Activated T-helper 1 cell treated with anti-CD3 and anti-CD28 coated beads, Interleukin-2, amount 50 U/mL, for 16 hours (primary cell): ENCODE measurements around the gene BAZ1B.
"Not testable (repeated sequence)": the region's sequence is repeated elsewhere in the genome, so short reads cannot be mapped to it uniquely, and the experiment has no call there.

Source experiments
- DNase-seq, 2 donors: peaks; one replicate each; pipeline ENCODE4 v3.0.0-alpha.2; 2020; ENCODE audit warnings: low read depth in 1 of 2, low spot score in 1 of 2

The BAZ1B gene

GRCh38 chr7:73448609-73449008 lies 73.5 kb downstream of the BAZ1B start:
- no peak for DNase-seq

GRCh38 chr7:73447121-73447733 lies 74.9 kb downstream of the BAZ1B start:
- no peak for DNase-seq

- DNase-seq = no peak
Observed at GRCh38 chr7:73446682-73447081, 75.4 kb downstream of the BAZ1B start.

GRCh38 chr7:73443548-73444255 lies 78.4 kb downstream of the BAZ1B start:
- DNase-seq = no peak

GRCh38 chr7:73442903-73443500 lies 79.1 kb downstream of the BAZ1B start:
- DNase-seq = no peak

GRCh38 chr7:73442222-73442902 lies 79.7 kb downstream of the BAZ1B start:
- DNase-seq = no peak

- DNase-seq = no peak
Observed at GRCh38 chr7:73439410-73439704, 82.7 kb downstream of the BAZ1B start.

GRCh38 chr7:73438547-73439409 lies 83.3 kb downstream of the BAZ1B start:
- no peak for DNase-seq

GRCh38 chr7:73437621-73438416 lies 84.3 kb downstream of the BAZ1B start:
- DNase-seq = no peak

- DNase-seq = no peak
Observed at GRCh38 chr7:73437091-73437490, 85.0 kb downstream of the BAZ1B start.

GRCh38 chr7:73436031-73436929 lies 85.8 kb downstream of the BAZ1B start:
- DNase-seq = no peak

- no peak for DNase-seq
Observed at GRCh38 chr7:73435471-73436009, 86.6 kb downstream of the BAZ1B start.

GRCh38 chr7:73434701-73435069 lies 87.4 kb downstream of the BAZ1B start:
- no peak for DNase-seq

- no peak for DNase-seq
Observed at GRCh38 chr7:73433924-73434700, 88.0 kb downstream of the BAZ1B start.

- no peak for DNase-seq
Observed at GRCh38 chr7:73432676-73433075, 89.4 kb downstream of the BAZ1B start.

- no peak for DNase-seq
Observed at GRCh38 chr7:73431041-73431835, 90.9 kb downstream of the BAZ1B start.

- not testable (repeated sequence) for DNase-seq
Observed at GRCh38 chr7:73430540-73430939, 91.6 kb downstream of the BAZ1B start.
